NCI-H1417 (cell line): Measurements from ENCODE around the gene SERINC5.
"Not testable (repeated sequence)": the region's sequence is repeated elsewhere in the genome, so short reads cannot be mapped to it uniquely, and the experiment has no call there.

ENCODE experiments used
- DNase-seq, 3 experiments: peaks; one replicate each; lab custom pipeline; 2025; lab: John Stamatoyannopoulos, UW

The SERINC5 gene

GRCh38 chr5:80170117-80170535 lies 85.7 kb downstream of the SERINC5 start:
- peak in 1 of 3 experiments; percentile 3 for DNase-seq

GRCh38 chr5:80168388-80169028 lies 87.3 kb downstream of the SERINC5 start:
- no peak for DNase-seq

GRCh38 chr5:80165452-80165851 lies 90.4 kb downstream of the SERINC5 start:
- peak in 1 of 3 experiments; percentile 14 for DNase-seq

GRCh38 chr5:80161165-80161564 lies 94.7 kb downstream of the SERINC5 start:
- DNase-seq, result no peak

GRCh38 chr5:80160242-80160641 lies 95.6 kb downstream of the SERINC5 start:
- DNase-seq, result no peak

GRCh38 chr5:80159133-80159815 lies 96.6 kb downstream of the SERINC5 start:
- no peak for DNase-seq

- no peak for DNase-seq
These were observed 99.7 kb downstream of the SERINC5 start for GRCh38 chr5:80156156-80156555.

GRCh38 chr5:80154749-80155148 lies 101.1 kb downstream of the SERINC5 start:
- no peak for DNase-seq

- not testable (repeated sequence) for DNase-seq
These were observed 101.6 kb downstream of the SERINC5 start for GRCh38 chr5:80154289-80154688.

- DNase-seq, result no peak
These were observed 102.2 kb downstream of the SERINC5 start for GRCh38 chr5:80153586-80154126.

- DNase-seq, result no peak
These were observed 103.1 kb downstream of the SERINC5 start for GRCh38 chr5:80152778-80153177.

- no peak for DNase-seq
These were observed 104.0 kb downstream of the SERINC5 start for GRCh38 chr5:80151890-80152289.

GRCh38 chr5:80150731-80151130 lies 105.1 kb downstream of the SERINC5 start:
- DNase-seq, result no peak

- peak; percentile 16 to 79 (median 37) for DNase-seq
These were observed 106.7 kb downstream of the SERINC5 start for GRCh38 chr5:80149161-80149609.

- DNase-seq, result no peak
These were observed 108.6 kb downstream of the SERINC5 start for GRCh38 chr5:80147119-80147815.

- no peak for DNase-seq
These were observed 109.8 kb downstream of the SERINC5 start for GRCh38 chr5:80146046-80146445.

GRCh38 chr5:80143491-80143890 lies 112.4 kb downstream of the SERINC5 start:
- DNase-seq, result no peak

GRCh38 chr5:80142996-80143395 lies 112.9 kb downstream of the SERINC5 start:
- no peak for DNase-seq

- DNase-seq, result no peak
These were observed 114.2 kb downstream of the SERINC5 start for GRCh38 chr5:80141681-80142080.

- DNase-seq, result peak in 1 of 3 experiments; percentile 1
These were observed 114.6 kb downstream of the SERINC5 start for GRCh38 chr5:80141147-80141671.

GRCh38 chr5:80140496-80140895 lies 115.4 kb downstream of the SERINC5 start:
- no peak for DNase-seq

GRCh38 chr5:80139466-80139972 lies 116.3 kb downstream of the SERINC5 start:
- no peak for DNase-seq
